Right renal pelvis (tissue), 4 donors: ENCODE measurements around the gene TRAF5. TPM values are rescaled to one million over a fixed set of nuclear protein-coding genes. Genes with fewer than 3 reads are reported as not detected.
"Not testable (repeated sequence)": the region's sequence is repeated elsewhere in the genome, so short reads cannot be mapped to it uniquely, and the experiment has no call there.

Experiments
- DNase-seq, 4 donors: peaks; one replicate each; pipeline ENCODE4 v3.0.0-alpha.2; 2013; ENCODE audit warnings: low read depth in 4 of 4, low spot score in 3 of 4, missing footprints in 1 of 4
- polyA plus RNA-seq, 4 donors: library from polyadenylated mRNA; unstranded; fragments of 120-200 nt; gene quantifications; one replicate each; pipeline ENCODE4 v1.2.1, GENCODE V29; 2013; ENCODE audit not compliant: insufficient read length in 4 of 4

The TRAF5 gene
- polyA plus RNA-seq, 4 donors: 11.5 to 16.9 (median 14.6) TPM

- no peak for DNase-seq
Observed at GRCh38 chr1:211343607-211344006, 17.0 kb downstream of the TRAF5 start.

- DNase-seq: no peak
Observed at GRCh38 chr1:211344152-211344618, 17.6 kb downstream of the TRAF5 start.

GRCh38 chr1:211345719-211346118 is 19.1 kb downstream of the TRAF5 start:
- no peak for DNase-seq

- no peak for DNase-seq
Observed at GRCh38 chr1:211347077-211347844, 20.6 kb downstream of the TRAF5 start.

GRCh38 chr1:211348547-211348946 is 21.9 kb downstream of the TRAF5 start:
- no peak for DNase-seq

- no peak for DNase-seq
Observed at GRCh38 chr1:211349741-211350140, 23.1 kb downstream of the TRAF5 start.

- DNase-seq: not testable (repeated sequence)
Observed at GRCh38 chr1:211352055-211352454, 25.4 kb downstream of the TRAF5 start.

- DNase-seq: no peak
Observed at GRCh38 chr1:211352465-211352864, 25.8 kb downstream of the TRAF5 start.

GRCh38 chr1:211352985-211353515 is 26.4 kb downstream of the TRAF5 start:
- DNase-seq: no peak

- no peak for DNase-seq
Observed at GRCh38 chr1:211353562-211354212, 27.1 kb downstream of the TRAF5 start.

GRCh38 chr1:211355873-211356272 is 29.2 kb downstream of the TRAF5 start:
- no peak for DNase-seq

GRCh38 chr1:211356723-211357407 is 30.2 kb downstream of the TRAF5 start:
- DNase-seq: no peak

- no peak for DNase-seq
Observed at GRCh38 chr1:211358685-211359084, 32.1 kb downstream of the TRAF5 start.

- no peak for DNase-seq
Observed at GRCh38 chr1:211359876-211360275, 33.2 kb downstream of the TRAF5 start.

- no peak for DNase-seq
Observed at GRCh38 chr1:211361202-211361601, 34.6 kb downstream of the TRAF5 start.

GRCh38 chr1:211369640-211370039 is 43.0 kb downstream of the TRAF5 start:
- DNase-seq: no peak

- DNase-seq: no peak
Observed at GRCh38 chr1:211370669-211371068, 44.0 kb downstream of the TRAF5 start.

GRCh38 chr1:211371406-211372105 is 44.9 kb downstream of the TRAF5 start:
- DNase-seq: no peak

- DNase-seq: no peak
Observed at GRCh38 chr1:211372463-211372862, 45.8 kb downstream of the TRAF5 start.

GRCh38 chr1:211375146-211375818 is 48.6 kb downstream of the TRAF5 start:
- no peak for DNase-seq
